Skeletal muscle tissue (tissue), 4 donors: ENCODE measurements around the gene SLC9A5. TPM values are rescaled to one million over a fixed set of nuclear protein-coding genes. Genes with fewer than 3 reads are reported as not detected.
A peak's percentile ranks its signal among the peaks of the same experiment; 100 is the strongest.

Experiments used
- H3K27ac ChIP-seq: one replicate; pipeline ENCODE4 v1.7.0; 2013; ENCODE audit warnings: mild to moderate bottlenecking, low read depth, low read length, inconsistent platforms
- H3K27me3 ChIP-seq, 3 donors: one replicate each; pipeline ENCODE4 v1.7.0; 2013; ENCODE audit warnings: low read length in 3 of 3; ENCODE audit not compliant: control insufficient read depth in 3 of 3, insufficient read depth in 3 of 3
- H3K36me3 ChIP-seq, 3 donors: one replicate each; pipeline ENCODE4 v1.7.0; 2013; ENCODE audit warnings: low read length in 3 of 3; ENCODE audit not compliant: control insufficient read depth in 3 of 3, insufficient read depth in 3 of 3
- H3K4me1 ChIP-seq, 3 donors: one replicate each; pipeline ENCODE4 v1.7.0; 2013; ENCODE audit warnings: low read length in 3 of 3, mild to moderate bottlenecking in 3 of 3; ENCODE audit not compliant: control insufficient read depth in 3 of 3, insufficient read depth in 3 of 3
- H3K4me3 ChIP-seq, 3 donors: one replicate each; pipeline ENCODE4 v1.7.0; 2013; ENCODE audit warnings: low read length in 3 of 3
- H3K9ac ChIP-seq, 3 donors: one replicate each; pipeline ENCODE4 v1.7.0; 2013; ENCODE audit warnings: low read length in 3 of 3, mild to moderate bottlenecking in 3 of 3, moderate library complexity in 2 of 3, low read depth in 1 of 3
- H3K9me3 ChIP-seq, 3 donors: one replicate each; pipeline ENCODE4 v1.7.0; 2013; ENCODE audit warnings: low read length in 3 of 3; ENCODE audit not compliant: control insufficient read depth in 3 of 3
- total RNA-seq: library from RNA; depleted of rRNA; stranded (reverse); fragments of >200 nt; gene quantifications from one replicate; pipeline ENCODE4 v1.2.3, GENCODE V29; 2014
- donor health status: Osteomylitis.

Gene SLC9A5
- total RNA-seq, 1 donor from 2014 or later, result not detected

DNA sequence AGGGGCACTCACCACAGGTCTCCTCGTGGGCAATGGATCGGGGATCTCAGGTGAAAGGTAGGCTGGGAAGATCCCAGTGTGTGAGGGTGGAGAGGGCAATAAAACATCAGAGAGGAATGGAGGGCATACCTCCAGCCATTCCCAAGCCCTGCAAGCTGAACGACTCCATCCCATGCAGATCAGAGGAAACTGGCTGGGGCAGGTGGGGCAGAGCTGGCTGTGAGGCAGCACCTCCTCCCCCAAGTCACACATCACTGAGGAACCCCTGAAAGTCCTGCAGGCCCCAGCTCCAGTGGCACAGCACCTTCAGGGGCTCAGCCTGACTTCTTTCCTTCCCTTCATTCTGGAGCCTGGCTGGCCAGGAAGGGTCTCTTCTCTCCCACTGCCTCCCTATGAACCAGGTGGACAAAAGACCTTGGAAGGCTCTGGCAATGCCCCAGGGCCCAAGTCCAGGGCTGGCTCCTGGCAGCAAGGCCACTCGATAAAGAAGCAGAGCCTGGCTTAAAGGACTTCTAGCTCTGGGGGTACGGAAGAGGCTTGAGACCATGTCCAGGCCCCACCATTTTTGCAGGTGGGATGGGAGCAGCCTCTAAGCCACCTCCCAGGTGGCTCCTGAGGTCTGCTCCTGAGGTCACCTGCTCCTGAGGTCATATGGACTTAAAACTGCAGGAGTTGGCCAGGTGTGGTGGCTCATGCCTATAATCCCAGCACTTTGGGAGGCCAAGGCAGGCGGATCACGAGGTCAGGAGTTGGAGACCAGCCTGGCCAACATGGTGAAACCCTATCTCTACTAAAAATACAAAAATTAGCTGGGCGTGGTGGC, 35.4 kb upstream of the SLC9A5 start:
- H3K9ac ChIP-seq, result peak overlapping the region in 1 of 3 donors; percentile 25
- peaks cover 46 to 70% (median 57%) of the 10 kb centered on the region in 3 donors for H3K4me1 ChIP-seq
- H3K9me3 ChIP-seq, result no peaks in the 10 kb centered on the region
- H3K27ac ChIP-seq, result no peak overlapping the region
- H3K36me3 ChIP-seq, result peaks cover 0 to 7% (median 2%) of the 10 kb centered on the region in 3 donors
- no peaks in the 10 kb centered on the region for H3K27me3 ChIP-seq
- no peak overlapping the region for H3K4me3 ChIP-seq

DNA sequence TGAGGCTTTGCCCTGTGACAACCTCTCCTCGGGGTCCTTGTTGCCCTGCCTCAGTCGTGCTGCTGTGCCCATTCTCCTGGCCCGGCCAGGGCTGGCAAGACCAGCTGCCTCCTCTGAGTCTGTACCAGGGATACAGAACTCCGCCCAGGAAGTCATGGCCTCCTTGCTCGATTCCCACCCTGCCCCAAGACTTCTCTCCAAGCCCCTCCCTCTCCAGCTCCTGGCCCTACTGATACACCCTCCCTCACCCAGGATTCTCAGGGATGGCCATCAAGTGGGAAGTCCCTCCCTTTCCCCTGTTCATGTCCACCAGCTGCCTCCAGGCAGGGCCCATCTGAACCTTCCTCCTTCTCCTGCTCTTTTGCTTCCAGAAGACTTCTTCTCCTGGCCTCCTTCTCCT, 33.1 kb upstream of the SLC9A5 start:
- Histone ChIP-seq H3K27me3 (no peaks in the 10 kb centered on the region), H3K9ac (no peak overlapping the region), H3K4me3 (no peak overlapping the region), H3K27ac (no peak overlapping the region), H3K9me3 (no peaks in the 10 kb centered on the region), H3K4me1 (peaks cover 28 to 47% (median 40%) of the 10 kb centered on the region in 3 donors), H3K36me3 (peaks cover 2 to 11% (median 3%) of the 10 kb centered on the region in 3 donors)

DNA sequence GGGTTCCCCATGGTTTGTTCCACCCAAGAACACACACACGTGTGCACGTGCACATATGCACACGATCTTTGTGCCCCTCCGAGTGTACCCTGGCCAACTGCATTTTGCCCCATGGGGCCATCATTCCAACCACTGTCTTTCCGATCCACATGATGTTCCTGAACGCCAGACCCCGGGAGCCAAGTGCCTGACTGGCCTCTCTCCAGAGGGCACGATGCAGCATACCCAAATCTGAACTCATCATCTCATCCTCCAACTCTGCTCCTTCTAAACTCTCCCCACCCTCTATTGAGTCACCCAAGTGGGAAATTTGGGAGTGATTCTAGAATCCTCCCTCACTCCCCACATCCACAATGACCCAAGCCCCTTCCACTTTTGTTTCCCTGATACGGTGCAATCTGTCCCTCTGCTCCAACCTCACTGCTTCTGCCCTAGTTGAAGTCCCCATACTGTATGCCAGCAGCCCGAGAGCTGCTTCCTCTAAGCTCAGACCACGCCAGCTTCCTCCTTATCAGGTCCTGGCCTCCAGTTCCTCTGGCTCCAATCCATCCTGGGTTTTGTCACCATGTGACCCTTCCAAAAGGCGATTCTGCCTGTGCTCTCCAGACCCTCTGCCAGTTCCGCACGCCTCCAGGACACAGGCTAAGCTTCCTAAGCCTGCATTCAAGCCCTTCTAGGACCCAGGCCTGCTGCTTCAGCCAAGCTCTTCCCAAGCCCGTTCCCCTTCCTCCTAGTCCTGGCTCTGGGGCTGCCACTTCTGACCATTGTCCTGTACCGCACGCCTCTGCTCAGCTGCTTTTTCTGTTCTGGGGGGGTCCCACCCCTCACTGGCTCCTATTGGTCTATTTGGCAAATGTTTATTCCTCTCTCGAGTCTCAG, 31.9 kb upstream of the SLC9A5 start:
- no peaks in the 10 kb centered on the region for H3K9me3 ChIP-seq
- H3K4me1 ChIP-seq, result peaks cover 26 to 44% (median 36%) of the 10 kb centered on the region in 3 donors
- peaks cover 2 to 7% (median 3%) of the 10 kb centered on the region in 3 donors for H3K36me3 ChIP-seq
- H3K27me3 ChIP-seq, result no peaks in the 10 kb centered on the region
- H3K4me3 ChIP-seq, result peak overlapping the region in 1 of 3 donors; percentile 22
- H3K9ac ChIP-seq, result peak overlapping the region in 1 of 3 donors; percentile 9
- no peak overlapping the region for H3K27ac ChIP-seq

DNA sequence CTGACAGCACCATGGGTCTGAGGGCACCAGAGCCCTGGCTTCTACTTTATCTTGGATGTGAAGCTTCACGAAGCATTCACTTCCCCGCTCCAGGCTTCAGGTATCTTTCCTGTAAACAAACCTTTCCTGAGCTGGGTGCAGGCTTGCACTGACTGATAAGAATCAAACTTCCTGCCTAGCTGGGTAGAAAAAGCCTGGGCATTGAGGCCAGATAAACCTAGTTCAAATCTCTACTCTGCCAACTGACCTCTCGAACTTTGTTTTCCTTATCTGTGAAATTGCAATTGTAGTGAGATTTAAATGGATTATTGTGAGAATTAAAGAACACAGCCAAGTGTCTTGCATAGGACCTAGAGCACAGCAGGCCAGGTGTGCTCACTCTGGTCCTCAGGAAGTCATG, 24.8 kb upstream of the SLC9A5 start:
- no peak overlapping the region for H3K27ac ChIP-seq
- H3K4me1 ChIP-seq, result peaks cover 23 to 33% (median 31%) of the 10 kb centered on the region in 3 donors
- H3K36me3 ChIP-seq, result peaks cover 15 to 25% (median 15%) of the 10 kb centered on the region in 3 donors
- no peak overlapping the region for H3K4me3 ChIP-seq
- H3K9ac ChIP-seq, result no peak overlapping the region
- no peaks in the 10 kb centered on the region for H3K9me3 ChIP-seq
- H3K27me3 ChIP-seq, result no peaks in the 10 kb centered on the region

DNA sequence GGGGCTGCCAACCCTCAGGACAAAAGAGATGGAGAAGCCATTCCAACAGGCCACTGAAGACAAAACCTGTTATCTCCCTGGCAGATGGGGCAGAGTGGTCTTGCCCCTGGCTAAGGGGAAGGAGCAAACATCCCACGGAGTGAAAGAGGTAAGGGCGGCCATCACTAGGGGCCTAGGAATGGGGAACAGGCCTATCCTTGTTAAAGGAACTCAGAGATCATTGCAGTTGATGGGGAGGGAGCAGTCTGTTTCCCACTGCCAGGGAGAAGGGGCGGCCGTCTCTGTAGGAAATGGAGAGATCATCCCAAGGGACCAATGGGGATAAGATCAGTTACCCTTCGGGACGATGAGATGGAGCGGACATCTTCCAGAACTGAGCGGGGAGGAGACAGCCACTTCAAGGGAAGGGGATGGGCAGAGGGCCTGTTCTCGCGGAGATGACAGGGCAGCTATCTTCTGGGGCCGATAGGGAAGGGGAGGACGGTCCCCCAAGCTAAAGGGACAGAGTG, 22.4 kb upstream of the SLC9A5 start:
- peak overlapping the region; percentile 89 to 95 (median 93) for H3K9ac ChIP-seq
- no peaks in the 10 kb centered on the region for H3K9me3 ChIP-seq
- peaks cover 25 to 46% (median 39%) of the 10 kb centered on the region in 3 donors for H3K4me1 ChIP-seq
- H3K27ac ChIP-seq, result peak overlapping the region; percentile 81
- H3K4me3 ChIP-seq, result peak overlapping the region; percentile 96 to 98 (median 98)
- H3K27me3 ChIP-seq, result no peaks in the 10 kb centered on the region
- H3K36me3 ChIP-seq, result peaks cover 35 to 46% (median 39%) of the 10 kb centered on the region in 3 donors

DNA sequence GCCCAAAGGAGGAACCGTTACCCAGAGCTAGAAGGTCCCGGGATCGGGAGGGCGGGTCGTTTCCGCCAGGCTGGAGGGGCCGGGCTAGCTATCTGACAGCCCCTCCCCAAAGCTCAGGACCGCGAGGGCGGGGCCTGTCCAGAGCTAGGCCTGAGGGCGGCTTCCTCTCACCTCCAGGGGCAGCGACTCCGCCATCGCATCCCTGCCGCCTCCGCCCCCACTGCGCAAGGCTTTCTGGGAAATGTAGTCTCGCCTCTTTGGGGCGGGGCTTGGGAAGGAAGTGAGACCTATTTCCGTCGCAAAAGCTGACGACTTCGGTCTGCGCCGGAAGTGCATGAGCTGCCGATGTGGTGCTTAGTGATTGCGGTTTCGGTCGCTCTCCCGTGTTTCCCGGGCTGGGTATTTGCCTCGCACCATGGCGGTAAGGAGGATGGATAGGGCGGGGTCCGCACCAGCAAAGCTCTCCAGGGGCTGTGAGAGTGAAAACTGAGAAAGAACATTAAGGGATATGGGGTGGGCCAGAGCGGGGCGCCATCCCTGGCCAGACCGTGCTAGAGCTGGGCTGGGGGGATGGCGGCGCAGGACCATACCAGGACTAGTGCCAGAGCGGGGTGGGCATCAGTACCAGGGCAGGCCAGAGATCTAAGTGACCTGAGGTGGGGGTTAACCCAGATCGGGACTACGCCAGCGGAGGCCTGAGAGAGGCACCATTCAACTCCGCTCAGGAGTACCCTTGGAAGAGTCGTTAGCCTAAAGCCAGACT, 21.8 kb upstream of the SLC9A5 start, which contains the start of gene TMEM208:
TMEM208 (plus strand) TSS at position 327 of the 763 bp plus-strand sequence; CDS start at position 416, 89 bp downstream.
- Histone ChIP-seq H3K4me3 (peak within 1 kb of the TSS; percentile 96 to 98 (median 98)), H3K4me1 (peaks cover 25 to 48% (median 44%) of the 10 kb centered on the region in 3 donors), H3K36me3 (peaks cover 41 to 52% (median 45%) of the 10 kb centered on the region in 3 donors), H3K9me3 (no peaks in the 10 kb centered on the region), H3K9ac (peak within 1 kb of the TSS; percentile 89 to 95 (median 93)), H3K27me3 (no peaks in the 10 kb centered on the region), H3K27ac (peak within 1 kb of the TSS; percentile 81)

DNA sequence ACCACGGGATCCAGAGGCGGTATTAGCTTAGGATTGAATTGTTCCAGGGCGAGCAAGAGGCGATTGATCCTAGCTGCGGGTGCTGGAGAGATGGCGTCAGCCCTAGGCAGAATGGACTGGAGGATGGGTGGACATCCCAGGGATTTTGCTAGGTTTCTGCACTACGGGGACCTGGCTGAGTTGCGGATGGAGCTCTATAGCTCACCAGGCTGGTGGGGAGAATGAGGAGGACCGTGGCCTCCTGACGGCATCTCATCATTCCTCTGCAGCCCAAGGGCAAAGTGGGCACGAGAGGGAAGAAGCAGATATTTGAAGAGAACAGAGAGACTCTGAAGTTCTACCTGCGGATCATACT, 21.2 kb upstream of the SLC9A5 start:
- Histone ChIP-seq H3K36me3 (peaks cover 42 to 55% (median 48%) of the 10 kb centered on the region in 3 donors), H3K27ac (peak overlapping the region; percentile 81), H3K9ac (peak overlapping the region; percentile 89 to 95 (median 93)), H3K9me3 (no peaks in the 10 kb centered on the region), H3K27me3 (no peaks in the 10 kb centered on the region), H3K4me1 (peaks cover 25 to 48% (median 44%) of the 10 kb centered on the region in 3 donors), H3K4me3 (peak overlapping the region; percentile 96 to 98 (median 98))

DNA sequence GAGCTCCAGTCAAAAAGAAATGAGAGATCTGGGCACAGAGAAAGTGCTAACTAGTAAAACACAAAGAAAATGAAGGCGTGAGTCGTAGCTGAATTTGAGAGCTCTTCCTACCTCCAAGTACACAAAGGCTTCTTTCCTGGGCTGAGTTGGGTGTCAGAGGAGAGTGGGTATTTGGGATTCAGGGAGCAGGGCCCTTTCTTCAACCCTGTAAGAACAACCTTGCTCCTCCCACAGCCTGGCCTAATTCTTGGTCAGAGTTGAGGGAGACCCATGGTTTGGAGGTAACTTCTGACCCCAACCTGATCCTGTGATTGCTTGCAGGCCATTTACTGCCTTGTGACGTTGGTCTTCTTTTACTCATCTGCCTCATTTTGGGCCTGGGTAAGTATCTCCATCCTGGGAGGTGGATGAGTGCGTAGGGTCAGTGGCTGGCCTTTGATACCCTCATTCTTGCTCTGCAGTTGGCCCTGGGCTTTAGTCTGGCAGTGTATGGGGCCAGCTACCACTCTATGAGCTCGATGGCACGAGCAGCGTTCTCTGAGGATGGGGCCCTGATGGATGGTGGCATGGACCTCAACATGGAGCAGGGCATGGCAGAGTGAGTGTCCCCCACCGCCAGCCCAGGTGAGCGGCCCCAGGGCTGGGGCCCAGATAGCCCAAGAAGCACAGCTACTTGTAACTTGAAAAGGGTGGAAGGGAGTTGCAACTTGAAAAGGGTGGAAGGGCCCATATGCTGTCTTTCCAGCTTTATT, 20.6 kb upstream of the SLC9A5 start:
- peak overlapping the region in 2 of 3 donors; percentile 98 for H3K4me3 ChIP-seq
- no peak overlapping the region for H3K27ac ChIP-seq
- H3K9me3 ChIP-seq, result no peaks in the 10 kb centered on the region
- peak overlapping the region in 2 of 3 donors; percentile 89 to 95 for H3K9ac ChIP-seq
- peaks cover 43 to 51% (median 45%) of the 10 kb centered on the region in 3 donors for H3K36me3 ChIP-seq
- peaks cover 25 to 48% (median 41%) of the 10 kb centered on the region in 3 donors for H3K4me1 ChIP-seq
- H3K27me3 ChIP-seq, result no peaks in the 10 kb centered on the region
